ENCODE results near the gene GPR89A. TPM values are rescaled to one million over a fixed set of nuclear protein-coding genes. Genes with fewer than 3 reads are reported as not detected.
"Not testable (repeated sequence)": the region's sequence is repeated elsewhere in the genome, so short reads cannot be mapped to it uniquely, and the experiment has no call there.

The GPR89A gene
- total RNA-seq, 1 donor from 2014 or later: 22.9 TPM

- H3K9me3 Mint-ChIP-seq (ENCODE audit: unreplicated experiment); H3K27me3 Mint-ChIP-seq (ENCODE audit: unreplicated experiment); H3K27ac Mint-ChIP-seq (ENCODE audit: unreplicated experiment); H3K36me3 Mint-ChIP-seq (ENCODE audit: unreplicated experiment); H3K4me3 Mint-ChIP-seq (ENCODE audit: unreplicated experiment); DNase-seq (ENCODE audit: extremely low spot score, unreplicated experiment): not testable (repeated sequence)
- H3K4me1 Mint-ChIP-seq (ENCODE audit: unreplicated experiment): peaks cover 11% of the 10 kb centered on the region
These were observed 78.3 kb downstream of the GPR89A start for GRCh38 chr1:145686078-145686477.

GRCh38 chr1:145688328-145688727 lies 80.5 kb downstream of the GPR89A start:
- no peak for TF ChIP-seq CTCF (IDR thresholded peaks at IDR 0.05)
- Mint-ChIP-seq H3K27ac (ENCODE audit: unreplicated experiment) (no peak overlapping the region), H3K36me3 (ENCODE audit: unreplicated experiment) (no peaks in the 10 kb centered on the region), H3K4me3 (ENCODE audit: unreplicated experiment) (no peak overlapping the region), H3K27me3 (ENCODE audit: unreplicated experiment) (no peaks in the 10 kb centered on the region), H3K9me3 (ENCODE audit: unreplicated experiment) (no peaks in the 10 kb centered on the region), H3K4me1 (ENCODE audit: unreplicated experiment) (peaks cover 11% of the 10 kb centered on the region)
- DNase-seq (ENCODE audit: extremely low spot score, unreplicated experiment): no peak

- TF ChIP-seq CTCF (IDR thresholded peaks at IDR 0.05): no peak
These were observed 81.1 kb downstream of the GPR89A start for GRCh38 chr1:145688924-145689323.

GRCh38 chr1:145689922-145690321 lies 82.1 kb downstream of the GPR89A start:
- H3K4me3 Mint-ChIP-seq (ENCODE audit: unreplicated experiment): no peak overlapping the region
- H3K4me1 Mint-ChIP-seq (ENCODE audit: unreplicated experiment): peaks cover 11% of the 10 kb centered on the region
- no peaks in the 10 kb centered on the region for H3K27me3 Mint-ChIP-seq (ENCODE audit: unreplicated experiment)
- H3K36me3 Mint-ChIP-seq (ENCODE audit: unreplicated experiment): no peaks in the 10 kb centered on the region
- no peaks in the 10 kb centered on the region for H3K9me3 Mint-ChIP-seq (ENCODE audit: unreplicated experiment)
- DNase-seq (ENCODE audit: extremely low spot score, unreplicated experiment): no peak
- H3K27ac Mint-ChIP-seq (ENCODE audit: unreplicated experiment): no peak overlapping the region
- TF ChIP-seq CTCF (IDR thresholded peaks at IDR 0.05): no peak

More at GRCh38 chr1:145688924-145689323, 81.1 kb downstream of the GPR89A start:
- DNase-seq (ENCODE audit: extremely low spot score, unreplicated experiment): no peak
- H3K27ac Mint-ChIP-seq (ENCODE audit: unreplicated experiment): no peak overlapping the region
- no peaks in the 10 kb centered on the region for H3K36me3 Mint-ChIP-seq (ENCODE audit: unreplicated experiment)
- H3K4me1 Mint-ChIP-seq (ENCODE audit: unreplicated experiment): peaks cover 11% of the 10 kb centered on the region
- H3K4me3 Mint-ChIP-seq (ENCODE audit: unreplicated experiment): no peak overlapping the region
- H3K27me3 Mint-ChIP-seq (ENCODE audit: unreplicated experiment): no peaks in the 10 kb centered on the region
- no peaks in the 10 kb centered on the region for H3K9me3 Mint-ChIP-seq (ENCODE audit: unreplicated experiment)

- no peak for TF ChIP-seq CTCF (IDR thresholded peaks at IDR 0.05)
- Mint-ChIP-seq H3K27ac (ENCODE audit: unreplicated experiment) (no peak overlapping the region), H3K4me3 (ENCODE audit: unreplicated experiment) (no peak overlapping the region), H3K27me3 (ENCODE audit: unreplicated experiment) (no peaks in the 10 kb centered on the region), H3K9me3 (ENCODE audit: unreplicated experiment) (no peaks in the 10 kb centered on the region), H3K36me3 (ENCODE audit: unreplicated experiment) (no peaks in the 10 kb centered on the region), H3K4me1 (ENCODE audit: unreplicated experiment) (peaks cover 11% of the 10 kb centered on the region)
- no peak for DNase-seq (ENCODE audit: extremely low spot score, unreplicated experiment)
These were observed 83.1 kb downstream of the GPR89A start for GRCh38 chr1:145690587-145691558.
